WTC11 (cell line): ENCODE data around the gene SH3BP2. TPM values are rescaled to one million over a fixed set of nuclear protein-coding genes. Genes with fewer than 3 reads are reported as not detected.

Source experiments
- ATAC-seq: fragments of 200-7000 bp; cut with Tn5 transposase; 2 replicates; pipeline ENCODE4 v1.10.0; 2021; ENCODE audit warnings: mild to moderate bottlenecking, moderate library complexity
- CTCF ChIA-PET: fragments of 300-600 bp; sonication (Branson Sonifier 250); formaldehyde crosslinking; loops from one replicate; lab custom pipeline; 2021; ENCODE audit warnings: antibody characterized with exemption; lab: Charles Lee
- POLR2A ChIA-PET: fragments of 350-600 bp; sonication (Branson Sonifier 250); formaldehyde crosslinking; loops from one replicate; lab custom pipeline; 2021; ENCODE audit warnings: antibody characterized with exemption; lab: Charles Lee
- DNase-seq: peaks from one replicate; pipeline ENCODE4 v3.0.0; 2021; ENCODE audit warnings: low spot score
- H3K27ac Mint-ChIP-seq: 2 replicates; pipeline ENCODE4 v1.8.0; 2021; ENCODE audit warnings: mixed read lengths
- H3K27me3 Mint-ChIP-seq: 2 replicates; pipeline ENCODE4 v1.8.0; 2021; ENCODE audit warnings: low read depth, mild to moderate bottlenecking, moderate library complexity, mixed read lengths
- H3K36me3 Mint-ChIP-seq: 2 replicates; pipeline ENCODE4 v1.8.0; 2021; ENCODE audit warnings: mixed read lengths
- H3K4me1 Mint-ChIP-seq: 2 replicates; pipeline ENCODE4 v1.8.0; 2022; ENCODE audit warnings: mixed read lengths
- H3K4me3 Mint-ChIP-seq: 2 replicates; pipeline ENCODE4 v1.8.0; 2021; ENCODE audit warnings: mild to moderate bottlenecking, moderate library complexity, mixed read lengths
- H3K9me3 Mint-ChIP-seq: 2 replicates; pipeline ENCODE4 v1.8.0; 2021; ENCODE audit warnings: mixed read lengths
- ATF2 ChIP-seq: sonication (generic); formaldehyde crosslinking; IDR thresholded peaks from 2 replicates; pipeline ENCODE4 v1.8.1; 2022; ENCODE audit warnings: low read depth, missing genetic modification reagents, borderline replicate concordance
- CBFB ChIP-seq: sonication (generic); formaldehyde crosslinking; IDR thresholded peaks from 2 replicates; pipeline ENCODE4 v1.8.1; 2022; ENCODE audit warnings: mild to moderate bottlenecking, low read depth, missing genetic modification reagents
- E2F1 ChIP-seq: sonication (generic); formaldehyde crosslinking; IDR thresholded peaks from 2 replicates; pipeline ENCODE4 v1.8.0; 2022; ENCODE audit warnings: mild to moderate bottlenecking, missing genetic modification reagents
- FOXP4 ChIP-seq: sonication (generic); formaldehyde crosslinking; IDR thresholded peaks from 2 replicates; pipeline ENCODE4 v1.8.0; 2022; ENCODE audit warnings: mild to moderate bottlenecking, missing genetic modification reagents
- GTF2I ChIP-seq: fragments of 250-450 bp; sonication (Bioruptor Pico); conservative IDR thresholded peaks from 2 replicates; pipeline ENCODE4 v1.4.0; 2021; ENCODE audit warnings: mild to moderate bottlenecking
- HMGA2 ChIP-seq: fragments of 250-450 bp; sonication (Bioruptor Pico); IDR thresholded peaks from 2 replicates; pipeline ENCODE4 v1.4.0; 2021; ENCODE audit warnings: mild to moderate bottlenecking, moderate library complexity
- KAT7 ChIP-seq: sonication (generic); formaldehyde crosslinking; IDR thresholded peaks from 2 replicates; pipeline ENCODE4 v1.8.1; 2023; ENCODE audit warnings: missing genetic modification reagents, mild to moderate bottlenecking, borderline replicate concordance
- NR1H2 ChIP-seq: sonication (generic); formaldehyde crosslinking; IDR thresholded peaks from 2 replicates; pipeline ENCODE4 v1.9.0; 2021; ENCODE audit warnings: mild to moderate bottlenecking, moderate library complexity, missing genetic modification reagents
- TCF7 ChIP-seq: sonication (generic); formaldehyde crosslinking; IDR thresholded peaks from 2 replicates; pipeline ENCODE4 v1.8.0; 2022; ENCODE audit warnings: mild to moderate bottlenecking, low read depth, missing genetic modification reagents, moderate library complexity
- TEAD1 ChIP-seq: sonication (generic); formaldehyde crosslinking; IDR thresholded peaks from 2 replicates; pipeline ENCODE4 v1.8.0; 2022; ENCODE audit warnings: mild to moderate bottlenecking, missing genetic modification reagents
- ZNF396 ChIP-seq: fragments of 250-450 bp; sonication (Bioruptor Pico); IDR thresholded peaks from 2 replicates; pipeline ENCODE4 v1.8.0; 2021; ENCODE audit warnings: mild to moderate bottlenecking, moderate library complexity, borderline replicate concordance
- total RNA-seq: library from RNA; stranded (reverse); gene quantifications from 3 replicates; pipeline ENCODE4 v1.2.3, GENCODE V29; 2021
- TF ChIP-seq, protein P1 (sequence below): sonication (generic); formaldehyde crosslinking; IDR thresholded peaks from 2 replicates; pipeline ENCODE4 v1.8.1; 2023; ENCODE audit warnings: mild to moderate bottlenecking, missing genetic modification reagents
- TF ChIP-seq, protein P2 (sequence below): sonication (generic); formaldehyde crosslinking; conservative IDR thresholded peaks from 2 replicates; pipeline ENCODE4 v1.8.1; 2022; ENCODE audit warnings: mild to moderate bottlenecking, missing genetic modification reagents
- TF ChIP-seq, protein P3 (sequence below): fragments of 250-450 bp; sonication (Bioruptor Pico); conservative IDR thresholded peaks from 2 replicates; pipeline ENCODE4 v1.9.0; 2021; ENCODE audit warnings: mild to moderate bottlenecking
- TF ChIP-seq, protein P4 (sequence below): fragments of 250-450 bp; sonication (Bioruptor Pico); IDR thresholded peaks from 2 replicates; pipeline ENCODE4 v1.9.0; 2021; ENCODE audit warnings: moderate library complexity, mild to moderate bottlenecking, inconsistent platforms, borderline replicate concordance
- TF ChIP-seq, protein P5 (sequence below): sonication (generic); formaldehyde crosslinking; IDR thresholded peaks from 2 replicates; pipeline ENCODE4 v1.8.0; 2022; ENCODE audit warnings: missing genetic modification reagents
- TF ChIP-seq, protein P6 (sequence below): sonication (generic); formaldehyde crosslinking; IDR thresholded peaks from 2 replicates; pipeline ENCODE4 v1.8.0; 2022; ENCODE audit warnings: mild to moderate bottlenecking, missing genetic modification reagents
- TF ChIP-seq, protein P7 (sequence below): fragments of 200-600 bp; IDR thresholded peaks from 2 replicates; pipeline ENCODE4 v1.8.0; 2022; ENCODE audit warnings: antibody characterized with exemption

The SH3BP2 gene
- total RNA-seq, 1 experiment from 2014 or later, result 49.1 TPM

GRCh38 chr4:2823671-2824328 is 30.9 kb downstream of the SH3BP2 start:
- H3K27ac Mint-ChIP-seq, result no peak overlapping the region
- no peak for ATAC-seq
- H3K4me3 Mint-ChIP-seq, result no peak overlapping the region
- H3K36me3 Mint-ChIP-seq, result peaks cover 31% of the 10 kb centered on the region
- H3K27me3 Mint-ChIP-seq, result no peaks in the 10 kb centered on the region
- H3K9me3 Mint-ChIP-seq, result no peaks in the 10 kb centered on the region; the same call in 1 of the 2 replicates
- TF ChIP-seq, protein P1, sequence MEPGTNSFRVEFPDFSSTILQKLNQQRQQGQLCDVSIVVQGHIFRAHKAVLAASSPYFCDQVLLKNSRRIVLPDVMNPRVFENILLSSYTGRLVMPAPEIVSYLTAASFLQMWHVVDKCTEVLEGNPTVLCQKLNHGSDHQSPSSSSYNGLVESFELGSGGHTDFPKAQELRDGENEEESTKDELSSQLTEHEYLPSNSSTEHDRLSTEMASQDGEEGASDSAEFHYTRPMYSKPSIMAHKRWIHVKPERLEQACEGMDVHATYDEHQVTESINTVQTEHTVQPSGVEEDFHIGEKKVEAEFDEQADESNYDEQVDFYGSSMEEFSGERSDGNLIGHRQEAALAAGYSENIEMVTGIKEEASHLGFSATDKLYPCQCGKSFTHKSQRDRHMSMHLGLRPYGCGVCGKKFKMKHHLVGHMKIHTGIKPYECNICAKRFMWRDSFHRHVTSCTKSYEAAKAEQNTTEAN (CRISPR knock-in tag), result no peak
- TF ChIP-seq, protein P2, sequence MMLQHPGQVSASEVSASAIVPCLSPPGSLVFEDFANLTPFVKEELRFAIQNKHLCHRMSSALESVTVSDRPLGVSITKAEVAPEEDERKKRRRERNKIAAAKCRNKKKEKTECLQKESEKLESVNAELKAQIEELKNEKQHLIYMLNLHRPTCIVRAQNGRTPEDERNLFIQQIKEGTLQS (CRISPR knock-in tag), result no peak
- no peak for TF ChIP-seq TCF7 (CRISPR knock-in tag)
- no peak for TF ChIP-seq KAT7 (CRISPR knock-in tag)
- TF ChIP-seq CBFB, result no peak
- TF ChIP-seq ZNF396 (CRISPR knock-in tag), result no peak
- POLR2A ChIA-PET, result no interaction called here
- peaks cover 12% of the 10 kb centered on the region for H3K4me1 Mint-ChIP-seq
- CTCF ChIA-PET, result no interaction called here
- DNase-seq, result no peak

DNA sequence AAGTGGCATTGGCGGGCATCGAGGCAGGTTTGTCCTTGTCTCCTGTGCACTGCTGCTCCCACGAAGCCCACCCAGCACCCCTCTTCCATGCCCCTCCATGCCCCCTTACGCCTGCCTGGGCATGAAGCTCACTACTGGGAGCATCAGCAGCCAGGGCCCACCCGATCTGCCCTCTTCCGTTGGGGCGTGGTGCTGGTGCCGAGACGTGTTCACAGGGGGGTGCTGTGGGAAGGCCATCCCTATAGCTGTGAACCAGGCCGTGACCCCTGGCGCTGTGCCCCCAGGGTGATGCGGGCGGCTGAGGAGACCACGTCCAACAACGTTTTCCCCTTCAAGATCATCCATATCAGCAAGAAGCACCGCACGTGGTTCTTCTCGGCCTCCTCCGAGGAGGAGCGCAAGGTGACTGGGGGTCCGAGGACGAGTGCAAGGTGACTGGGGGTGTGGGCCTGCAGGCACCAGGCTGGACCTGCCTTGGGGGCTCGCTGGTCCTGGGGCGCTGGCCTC is 31.5 kb downstream of the SH3BP2 start:
- Mint-ChIP-seq H3K27ac (no peak overlapping the region), H3K4me3 (no peak overlapping the region), H3K9me3 (no peaks in the 10 kb centered on the region; the same call in 1 of the 2 replicates), H3K27me3 (no peaks in the 10 kb centered on the region), H3K36me3 (peaks cover 34% of the 10 kb centered on the region), H3K4me1 (peaks cover 11% of the 10 kb centered on the region)
- CTCF ChIA-PET, result no interaction called here
- POLR2A ChIA-PET, result no interaction called here
- ATAC-seq (no peak), DNase-seq (no peak)
- no peak for TF ChIP-seq CBFB
- no peak for TF ChIP-seq KAT7 (CRISPR knock-in tag)
- no peak for TF ChIP-seq GTF2I (CRISPR knock-in tag)
- TF ChIP-seq, protein P3, sequence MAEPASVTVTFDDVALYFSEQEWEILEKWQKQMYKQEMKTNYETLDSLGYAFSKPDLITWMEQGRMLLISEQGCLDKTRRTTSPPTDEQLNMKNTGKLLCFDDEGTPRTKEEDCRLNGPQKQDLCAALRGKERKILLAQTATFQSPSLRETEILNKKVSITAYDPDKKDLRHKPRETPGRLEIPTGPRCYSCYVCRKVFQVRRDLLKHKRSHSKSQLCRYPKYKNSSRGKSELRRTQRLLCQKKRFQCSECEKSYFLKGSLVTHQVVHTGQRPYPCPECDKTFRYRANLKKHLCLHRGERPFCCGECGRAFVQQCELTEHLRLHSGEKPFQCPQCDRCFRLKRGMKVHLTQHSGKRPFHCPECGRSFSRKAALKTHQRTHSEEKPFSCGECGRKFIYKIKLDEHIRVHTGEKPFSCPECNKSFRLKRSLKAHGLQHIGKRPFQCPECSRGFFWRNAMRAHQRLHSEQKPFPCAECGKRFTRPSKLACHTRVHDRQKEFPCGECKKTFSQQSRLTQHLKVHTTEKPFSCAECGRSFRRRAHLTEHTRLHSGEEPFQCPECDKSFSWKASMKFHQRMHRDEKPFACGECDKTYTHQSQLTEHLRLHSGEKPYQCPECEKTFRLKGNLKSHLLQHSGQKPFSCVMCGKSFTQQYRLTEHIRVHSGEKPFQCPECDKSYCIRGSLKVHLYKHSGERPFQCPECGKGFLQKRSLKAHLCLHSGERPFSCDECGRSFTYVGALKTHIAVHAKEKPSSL (CRISPR knock-in tag), result no peak
- TF ChIP-seq, protein P4, sequence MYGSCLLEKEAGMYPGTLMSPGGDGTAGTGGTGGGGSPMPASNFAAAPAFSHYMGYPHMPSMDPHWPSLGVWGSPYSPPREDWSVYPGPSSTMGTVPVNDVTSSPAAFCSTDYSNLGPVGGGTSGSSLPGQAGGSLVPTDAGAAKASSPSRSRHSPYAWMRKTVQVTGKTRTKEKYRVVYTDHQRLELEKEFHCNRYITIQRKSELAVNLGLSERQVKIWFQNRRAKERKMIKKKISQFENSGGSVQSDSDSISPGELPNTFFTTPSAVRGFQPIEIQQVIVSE (CRISPR knock-in tag), result no peak
- no peak for TF ChIP-seq NR1H2 (CRISPR knock-in tag)
- TF ChIP-seq, protein P5, sequence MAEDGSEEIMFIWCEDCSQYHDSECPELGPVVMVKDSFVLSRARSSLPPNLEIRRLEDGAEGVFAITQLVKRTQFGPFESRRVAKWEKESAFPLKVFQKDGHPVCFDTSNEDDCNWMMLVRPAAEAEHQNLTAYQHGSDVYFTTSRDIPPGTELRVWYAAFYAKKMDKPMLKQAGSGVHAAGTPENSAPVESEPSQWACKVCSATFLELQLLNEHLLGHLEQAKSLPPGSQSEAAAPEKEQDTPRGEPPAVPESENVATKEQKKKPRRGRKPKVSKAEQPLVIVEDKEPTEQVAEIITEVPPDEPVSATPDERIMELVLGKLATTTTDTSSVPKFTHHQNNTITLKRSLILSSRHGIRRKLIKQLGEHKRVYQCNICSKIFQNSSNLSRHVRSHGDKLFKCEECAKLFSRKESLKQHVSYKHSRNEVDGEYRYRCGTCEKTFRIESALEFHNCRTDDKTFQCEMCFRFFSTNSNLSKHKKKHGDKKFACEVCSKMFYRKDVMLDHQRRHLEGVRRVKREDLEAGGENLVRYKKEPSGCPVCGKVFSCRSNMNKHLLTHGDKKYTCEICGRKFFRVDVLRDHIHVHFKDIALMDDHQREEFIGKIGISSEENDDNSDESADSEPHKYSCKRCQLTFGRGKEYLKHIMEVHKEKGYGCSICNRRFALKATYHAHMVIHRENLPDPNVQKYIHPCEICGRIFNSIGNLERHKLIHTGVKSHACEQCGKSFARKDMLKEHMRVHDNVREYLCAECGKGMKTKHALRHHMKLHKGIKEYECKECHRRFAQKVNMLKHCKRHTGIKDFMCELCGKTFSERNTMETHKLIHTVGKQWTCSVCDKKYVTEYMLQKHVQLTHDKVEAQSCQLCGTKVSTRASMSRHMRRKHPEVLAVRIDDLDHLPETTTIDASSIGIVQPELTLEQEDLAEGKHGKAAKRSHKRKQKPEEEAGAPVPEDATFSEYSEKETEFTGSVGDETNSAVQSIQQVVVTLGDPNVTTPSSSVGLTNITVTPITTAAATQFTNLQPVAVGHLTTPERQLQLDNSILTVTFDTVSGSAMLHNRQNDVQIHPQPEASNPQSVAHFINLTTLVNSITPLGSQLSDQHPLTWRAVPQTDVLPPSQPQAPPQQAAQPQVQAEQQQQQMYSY, result no peak
- no peak for TF ChIP-seq ATF2 (CRISPR knock-in tag)
- TF ChIP-seq, protein P6, sequence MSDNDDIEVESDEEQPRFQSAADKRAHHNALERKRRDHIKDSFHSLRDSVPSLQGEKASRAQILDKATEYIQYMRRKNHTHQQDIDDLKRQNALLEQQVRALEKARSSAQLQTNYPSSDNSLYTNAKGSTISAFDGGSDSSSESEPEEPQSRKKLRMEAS (CRISPR knock-in tag), result no peak
- no peak for TF ChIP-seq E2F1 (CRISPR knock-in tag)
- TF ChIP-seq HMGA2, result no peak
- no peak for TF ChIP-seq FOXP4 (CRISPR knock-in tag)
- no peak for TF ChIP-seq TEAD1 (CRISPR knock-in tag)
- TF ChIP-seq, protein P7, sequence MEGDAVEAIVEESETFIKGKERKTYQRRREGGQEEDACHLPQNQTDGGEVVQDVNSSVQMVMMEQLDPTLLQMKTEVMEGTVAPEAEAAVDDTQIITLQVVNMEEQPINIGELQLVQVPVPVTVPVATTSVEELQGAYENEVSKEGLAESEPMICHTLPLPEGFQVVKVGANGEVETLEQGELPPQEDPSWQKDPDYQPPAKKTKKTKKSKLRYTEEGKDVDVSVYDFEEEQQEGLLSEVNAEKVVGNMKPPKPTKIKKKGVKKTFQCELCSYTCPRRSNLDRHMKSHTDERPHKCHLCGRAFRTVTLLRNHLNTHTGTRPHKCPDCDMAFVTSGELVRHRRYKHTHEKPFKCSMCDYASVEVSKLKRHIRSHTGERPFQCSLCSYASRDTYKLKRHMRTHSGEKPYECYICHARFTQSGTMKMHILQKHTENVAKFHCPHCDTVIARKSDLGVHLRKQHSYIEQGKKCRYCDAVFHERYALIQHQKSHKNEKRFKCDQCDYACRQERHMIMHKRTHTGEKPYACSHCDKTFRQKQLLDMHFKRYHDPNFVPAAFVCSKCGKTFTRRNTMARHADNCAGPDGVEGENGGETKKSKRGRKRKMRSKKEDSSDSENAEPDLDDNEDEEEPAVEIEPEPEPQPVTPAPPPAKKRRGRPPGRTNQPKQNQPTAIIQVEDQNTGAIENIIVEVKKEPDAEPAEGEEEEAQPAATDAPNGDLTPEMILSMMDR, result no peak
